Peyer's patch (tissue), 4 donors: Measurements from ENCODE around the gene UROC1.

ENCODE experiments used
- POLR2A ChIP-seq, 2 donors: fragments of 450-650 bp; IDR thresholded peaks; one replicate each; pipeline ENCODE4 v1.5.1; 2017; ENCODE audit warnings: antibody characterized with exemption in 2 of 2, mild to moderate bottlenecking in 2 of 2, moderate library complexity in 2 of 2
- TF ChIP-seq, protein P1 (sequence below), 6 experiments: fragments of 450-650 bp in 4 of 6; fragments of 200-600 bp in 2 of 6; sonication (generic) in 1 of 6; IDR thresholded peaks; one replicate each; pipeline ENCODE4 v1.5.1; 2017 to 2019; ENCODE audit warnings: antibody characterized with exemption in 6 of 6, mild to moderate bottlenecking in 3 of 6, moderate library complexity in 1 of 6

DNA sequence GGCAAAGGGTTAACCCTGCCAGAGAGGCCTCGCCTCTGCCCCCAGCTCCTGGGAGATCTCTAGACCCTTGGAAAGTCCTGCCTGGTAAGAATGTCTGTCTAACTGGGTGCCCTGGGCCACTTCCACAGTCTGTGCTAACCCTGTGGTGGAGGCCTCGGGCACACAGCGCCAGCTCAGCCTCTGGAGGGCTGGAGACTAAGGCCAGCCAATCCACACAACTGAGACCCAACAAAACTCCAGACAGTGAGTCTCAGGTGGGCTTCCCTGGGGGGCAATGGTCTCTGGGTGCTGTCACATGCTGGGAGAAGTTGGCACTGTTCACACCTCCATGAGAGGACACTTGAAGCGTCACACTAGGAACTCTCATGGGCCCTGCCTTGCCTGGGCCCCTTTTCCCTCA lies 61.4 kb downstream of the UROC1 start:
- TF ChIP-seq, protein P1, sequence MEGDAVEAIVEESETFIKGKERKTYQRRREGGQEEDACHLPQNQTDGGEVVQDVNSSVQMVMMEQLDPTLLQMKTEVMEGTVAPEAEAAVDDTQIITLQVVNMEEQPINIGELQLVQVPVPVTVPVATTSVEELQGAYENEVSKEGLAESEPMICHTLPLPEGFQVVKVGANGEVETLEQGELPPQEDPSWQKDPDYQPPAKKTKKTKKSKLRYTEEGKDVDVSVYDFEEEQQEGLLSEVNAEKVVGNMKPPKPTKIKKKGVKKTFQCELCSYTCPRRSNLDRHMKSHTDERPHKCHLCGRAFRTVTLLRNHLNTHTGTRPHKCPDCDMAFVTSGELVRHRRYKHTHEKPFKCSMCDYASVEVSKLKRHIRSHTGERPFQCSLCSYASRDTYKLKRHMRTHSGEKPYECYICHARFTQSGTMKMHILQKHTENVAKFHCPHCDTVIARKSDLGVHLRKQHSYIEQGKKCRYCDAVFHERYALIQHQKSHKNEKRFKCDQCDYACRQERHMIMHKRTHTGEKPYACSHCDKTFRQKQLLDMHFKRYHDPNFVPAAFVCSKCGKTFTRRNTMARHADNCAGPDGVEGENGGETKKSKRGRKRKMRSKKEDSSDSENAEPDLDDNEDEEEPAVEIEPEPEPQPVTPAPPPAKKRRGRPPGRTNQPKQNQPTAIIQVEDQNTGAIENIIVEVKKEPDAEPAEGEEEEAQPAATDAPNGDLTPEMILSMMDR (IDR thresholded peaks at IDR 0.05) = no peak
- TF ChIP-seq POLR2A (IDR thresholded peaks at IDR 0.05) = no peak
